Mesenchymal stem cell (in vitro differentiated cells and primary cell): ENCODE measurements around the gene BCHE.

Source experiments
- DNase-seq: peaks from one replicate; pipeline ENCODE4 v3.0.0-alpha.2; 2013
- H2AFZ ChIP-seq: one replicate; pipeline ENCODE4 v1.6.1; 2013; ENCODE audit warnings: low read depth, mild to moderate bottlenecking, control low read depth, inconsistent platforms, low read length, moderate library complexity
- H2AK5ac ChIP-seq: 2 replicates; pipeline ENCODE4 v1.6.1; 2013; ENCODE audit warnings: low read length, moderate library complexity, mild to moderate bottlenecking, inconsistent platforms; ENCODE audit not compliant: severe bottlenecking
- H2BK120ac ChIP-seq: one replicate; pipeline ENCODE4 v1.6.1; 2013; ENCODE audit warnings: low read depth, mild to moderate bottlenecking, inconsistent platforms, low read length, moderate library complexity
- H2BK12ac ChIP-seq, 2 experiments: one replicate each; pipeline ENCODE4 v1.6.1; 2013; ENCODE audit warnings: inconsistent platforms in 2 of 2, low read length in 2 of 2, mild to moderate bottlenecking in 2 of 2, moderate library complexity in 2 of 2, control low read depth in 1 of 2
- H2BK15ac ChIP-seq: one replicate; pipeline ENCODE4 v1.6.1; 2013; ENCODE audit warnings: mild to moderate bottlenecking, low read depth, inconsistent platforms; ENCODE audit not compliant: poor library complexity, severe bottlenecking
- H2BK5ac ChIP-seq: 2 replicates; pipeline ENCODE4 v1.6.1; 2013; ENCODE audit warnings: low read depth, mild to moderate bottlenecking, low read length, control low read depth, inconsistent platforms; ENCODE audit not compliant: poor library complexity, severe bottlenecking
- H3K14ac ChIP-seq, 2 experiments: one replicate each; pipeline ENCODE4 v1.6.1; 2013; ENCODE audit warnings: inconsistent platforms in 2 of 2, low read length in 2 of 2, control low read depth in 1 of 2, mild to moderate bottlenecking in 1 of 2, moderate library complexity in 1 of 2
- H3K18ac ChIP-seq, 2 experiments: one replicate each; pipeline ENCODE4 v1.6.1; 2013; ENCODE audit warnings: inconsistent platforms in 2 of 2, low read length in 2 of 2, control low read depth in 1 of 2, low read depth in 1 of 2, mild to moderate bottlenecking in 1 of 2
- H3K23ac ChIP-seq, 2 experiments: one replicate each; pipeline ENCODE4 v1.6.1; 2013; ENCODE audit warnings: inconsistent platforms in 2 of 2, low read length in 2 of 2, mild to moderate bottlenecking in 2 of 2, moderate library complexity in 2 of 2, control low read depth in 1 of 2
- H3K27ac ChIP-seq: 2 replicates; pipeline ENCODE4 v1.5.1; 2013; ENCODE audit warnings: mild to moderate bottlenecking, moderate library complexity, low read length, control low read depth, inconsistent platforms; ENCODE audit not compliant: poor library complexity, severe bottlenecking
- H3K27me3 ChIP-seq, 2 experiments: 2 replicates each; pipeline versions ENCODE4 v1.6.1 to v1.7.0; 2013; ENCODE audit warnings: low read length in 2 of 2, mild to moderate bottlenecking in 2 of 2, moderate library complexity in 2 of 2, control low read depth in 1 of 2, inconsistent platforms in 1 of 2; ENCODE audit not compliant: control insufficient read depth in 1 of 2, insufficient read depth in 1 of 2
- H3K36me3 ChIP-seq, 2 experiments: 2 replicates each; pipeline versions ENCODE4 v1.6.1 to v1.7.0; 2013; ENCODE audit warnings: low read length in 2 of 2, control low read depth in 1 of 2, inconsistent platforms in 1 of 2, low read depth in 1 of 2, mild to moderate bottlenecking in 1 of 2; ENCODE audit not compliant: insufficient read depth in 2 of 2, control insufficient read depth in 1 of 2
- H3K4ac ChIP-seq, 2 experiments: one replicate each; pipeline ENCODE4 v1.6.1; 2013; ENCODE audit warnings: inconsistent platforms in 2 of 2, low read length in 2 of 2, mild to moderate bottlenecking in 2 of 2, moderate library complexity in 2 of 2, control low read depth in 1 of 2, low read depth in 1 of 2
- H3K4me1 ChIP-seq: 2 replicates; pipeline ENCODE4 v1.6.1; 2013; ENCODE audit warnings: low read depth, low read length, control low read depth; ENCODE audit not compliant: control insufficient read depth, insufficient read depth
- H3K4me2 ChIP-seq: 2 replicates; pipeline ENCODE4 v1.6.1; 2013; ENCODE audit warnings: low read length, mild to moderate bottlenecking, inconsistent platforms; ENCODE audit not compliant: poor library complexity, severe bottlenecking
- H3K4me3 ChIP-seq, 2 experiments: 2 replicates each; pipeline versions ENCODE4 v1.5.1 to v1.7.0; 2013; ENCODE audit warnings: low read length in 2 of 2, mild to moderate bottlenecking in 2 of 2, control low read depth in 1 of 2, low read depth in 1 of 2; ENCODE audit not compliant: insufficient read depth in 1 of 2
- H3K79me1 ChIP-seq: replicated peaks from 2 replicates; pipeline ENCODE4 v1.6.1; 2013; ENCODE audit warnings: mild to moderate bottlenecking, control low read depth, low read length, inconsistent platforms; ENCODE audit not compliant: poor library complexity, severe bottlenecking
- H3K9ac ChIP-seq: 2 replicates; pipeline ENCODE4 v1.7.0; 2013; ENCODE audit warnings: mild to moderate bottlenecking, low read length, moderate library complexity
- H3K9me3 ChIP-seq: 2 replicates; pipeline ENCODE4 v1.7.0; 2013; ENCODE audit warnings: mild to moderate bottlenecking, low read length; ENCODE audit not compliant: control insufficient read depth
- H4K8ac ChIP-seq: one replicate; pipeline ENCODE4 v1.6.1; 2013; ENCODE audit warnings: inconsistent platforms, mild to moderate bottlenecking, low read length, moderate library complexity
- H4K91ac ChIP-seq: one replicate; pipeline ENCODE4 v1.6.1; 2013; ENCODE audit warnings: mild to moderate bottlenecking, low read length, inconsistent platforms
- WGBS: methylation state at CpG from one replicate; pipeline ENCODE4 v1.1.7; 2013; ENCODE audit warnings: mixed read lengths; 5-methylcytosine and 5-hydroxymethylcytosine counted together

The BCHE gene

GRCh38 chr3:165768680-165769079, 68.5 kb downstream of the BCHE start:
- H3K79me1 ChIP-seq, result no peaks in the 10 kb centered on the region
- no peak overlapping the region for H2BK12ac ChIP-seq
- H2BK15ac ChIP-seq, result no peak overlapping the region
- H3K4me1 ChIP-seq, result peaks cover 4% of the 10 kb centered on the region
- H3K14ac ChIP-seq, result no peak overlapping the region
- no peak overlapping the region for H3K23ac ChIP-seq
- H4K91ac ChIP-seq, result no peak overlapping the region
- no peak overlapping the region for H3K4ac ChIP-seq
- 94% methylated on average over 3 of the region's 4 CpGs for WGBS
- no peaks in the 10 kb centered on the region for H3K27me3 ChIP-seq
- H3K9ac ChIP-seq, result no peak overlapping the region
- H3K4me2 ChIP-seq, result no peak overlapping the region
- H2BK120ac ChIP-seq, result no peak overlapping the region
- DNase-seq, result no peak
- H3K18ac ChIP-seq, result no peak overlapping the region
- no peak overlapping the region for H3K4me3 ChIP-seq
- H2AK5ac ChIP-seq, result no peak overlapping the region
- H3K9me3 ChIP-seq, result no peaks in the 10 kb centered on the region
- no peak overlapping the region for H3K27ac ChIP-seq
- no peak overlapping the region for H4K8ac ChIP-seq
- H2BK5ac ChIP-seq, result no peak overlapping the region
- no peaks in the 10 kb centered on the region for H3K36me3 ChIP-seq
- H2AFZ ChIP-seq, result peak overlapping the region; percentile 27

DNA sequence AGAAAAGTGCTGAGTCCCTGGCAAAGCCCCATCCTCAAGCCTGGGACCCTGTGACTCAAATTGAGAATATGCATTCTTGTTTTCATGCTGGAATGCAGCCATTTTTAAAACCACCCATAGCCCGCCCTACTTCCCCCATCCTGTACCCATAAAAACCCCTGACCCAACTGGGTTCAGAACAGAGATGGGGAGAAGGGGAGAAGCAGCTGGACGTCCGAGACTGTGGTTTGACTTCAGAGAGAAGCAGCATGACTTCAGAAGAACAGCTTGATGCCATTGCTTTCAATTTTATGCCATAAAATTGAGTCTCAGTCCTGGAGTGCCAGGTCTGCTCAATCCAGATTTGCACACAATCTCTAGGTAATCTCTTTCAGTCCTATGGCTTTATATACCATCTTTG, 78.2 kb downstream of the BCHE start:
- no peaks in the 10 kb centered on the region for H3K27me3 ChIP-seq
- H3K4ac ChIP-seq, result no peak overlapping the region
- H3K18ac ChIP-seq, result no peak overlapping the region
- H3K23ac ChIP-seq, result no peak overlapping the region
- H3K4me2 ChIP-seq, result no peak overlapping the region
- no peak overlapping the region for H2BK120ac ChIP-seq
- WGBS, result 100% methylated on average over 3 of the region's 3 CpGs
- no peak overlapping the region for H3K14ac ChIP-seq
- no peak overlapping the region for H2BK5ac ChIP-seq
- no peak overlapping the region for H2AK5ac ChIP-seq
- H3K9ac ChIP-seq, result no peak overlapping the region
- no peak overlapping the region for H4K8ac ChIP-seq
- H2BK12ac ChIP-seq, result no peak overlapping the region
- H3K4me3 ChIP-seq, result no peak overlapping the region
- no peaks in the 10 kb centered on the region for H3K9me3 ChIP-seq
- H2BK15ac ChIP-seq, result no peak overlapping the region
- no peaks in the 10 kb centered on the region for H3K36me3 ChIP-seq
- H3K27ac ChIP-seq, result no peak overlapping the region
- H2AFZ ChIP-seq, result no peak overlapping the region
- no peaks in the 10 kb centered on the region for H3K4me1 ChIP-seq
- DNase-seq, result no peak
- H4K91ac ChIP-seq, result no peak overlapping the region
- no peaks in the 10 kb centered on the region for H3K79me1 ChIP-seq

DNA sequence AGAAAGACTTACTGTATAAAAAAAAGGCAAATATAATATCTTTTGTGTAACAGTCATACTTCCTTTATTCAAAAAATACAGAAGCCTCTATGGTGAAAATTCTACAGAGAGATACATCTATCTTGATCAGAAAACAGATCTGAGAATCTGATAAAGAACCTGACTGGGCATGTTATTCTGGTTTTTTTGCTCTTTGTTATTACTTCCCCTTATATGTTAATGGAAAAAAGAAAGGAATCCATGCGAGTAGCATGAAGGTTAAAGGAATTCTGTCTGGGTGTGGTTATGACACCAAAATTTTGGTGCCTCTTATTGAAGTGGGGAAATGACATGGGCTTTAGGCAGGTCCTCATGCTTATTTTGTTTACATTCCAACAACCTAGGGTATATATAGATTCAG, 81.7 kb downstream of the BCHE start:
- Histone ChIP-seq H3K4me2 (no peak overlapping the region), H3K4me3 (no peak overlapping the region), H3K27ac (no peak overlapping the region), H3K18ac (no peak overlapping the region), H3K79me1 (no peaks in the 10 kb centered on the region), H3K9ac (no peak overlapping the region), H3K36me3 (no peaks in the 10 kb centered on the region), H2BK5ac (no peak overlapping the region), H4K91ac (no peak overlapping the region), H2BK12ac (no peak overlapping the region), H3K4ac (no peak overlapping the region), H4K8ac (no peak overlapping the region), H3K9me3 (no peaks in the 10 kb centered on the region), H3K14ac (no peak overlapping the region), H3K23ac (no peak overlapping the region), H2AFZ (no peak overlapping the region), H2BK15ac (no peak overlapping the region), H3K27me3 (no peaks in the 10 kb centered on the region), H2BK120ac (no peak overlapping the region), H2AK5ac (no peak overlapping the region), H3K4me1 (no peaks in the 10 kb centered on the region)
- 100% methylated on average over 1 of the region's 1 CpG for WGBS
- no peak for DNase-seq

GRCh38 chr3:165754219-165755007, 82.8 kb downstream of the BCHE start:
- no peak overlapping the region for H2BK15ac ChIP-seq
- H3K4me2 ChIP-seq, result no peak overlapping the region
- no CpG with 5 or more reads among the region's 1 CpG for WGBS

More at GRCh38 chr3:165754219-165755007, 82.8 kb downstream of the BCHE start:
- H3K27ac ChIP-seq, result no peak overlapping the region
- H4K8ac ChIP-seq, result no peak overlapping the region
- no peak overlapping the region for H2BK5ac ChIP-seq
- no peaks in the 10 kb centered on the region for H3K36me3 ChIP-seq
- H2AK5ac ChIP-seq, result no peak overlapping the region
- no peak overlapping the region for H2BK120ac ChIP-seq
- no peak overlapping the region for H3K4me3 ChIP-seq
- H3K27me3 ChIP-seq, result no peaks in the 10 kb centered on the region
- no peak overlapping the region for H2AFZ ChIP-seq
- peak; percentile 7 for DNase-seq
- no peak overlapping the region for H3K9ac ChIP-seq
- H4K91ac ChIP-seq, result no peak overlapping the region
- no peak overlapping the region for H3K14ac ChIP-seq
- H2BK12ac ChIP-seq, result no peak overlapping the region
- no peak overlapping the region for H3K4ac ChIP-seq
- H3K23ac ChIP-seq, result no peak overlapping the region
- no peak overlapping the region for H3K18ac ChIP-seq
- no peaks in the 10 kb centered on the region for H3K9me3 ChIP-seq
- no peaks in the 10 kb centered on the region for H3K4me1 ChIP-seq
- H3K79me1 ChIP-seq, result no peaks in the 10 kb centered on the region
